DND-41 (cell line): ENCODE measurements around the gene TMPRSS4.

Experiments
- ATAC-seq: fragments of 200-7000 bp; cut with Tn5 transposase; 3 replicates; pipeline ENCODE4 v1.9.1; 2021; ENCODE audit warnings: low read depth; ENCODE audit not compliant: insufficient read depth
- DNase-seq: peaks from one replicate; pipeline ENCODE4 v3.0.0-alpha.2; 2020
- H2AFZ ChIP-seq: 2 replicates; pipeline ENCODE4 v1.6.0; 2012; ENCODE audit warnings: low read depth, low read length
- H3K27ac ChIP-seq: 2 replicates; pipeline ENCODE4 v1.5.1; 2012; ENCODE audit warnings: low read length, inconsistent platforms
- H3K27me3 ChIP-seq: fragments of 200-600 bp; sonication (generic); 2 replicates; pipeline ENCODE4 v1.6.0; 2012; ENCODE audit warnings: low read length, mild to moderate bottlenecking, inconsistent platforms; ENCODE audit not compliant: insufficient read depth, poor library complexity
- H3K36me3 ChIP-seq: 2 replicates; pipeline ENCODE4 v1.5.1; 2012; ENCODE audit warnings: low read length, inconsistent platforms; ENCODE audit not compliant: insufficient read depth
- H3K4me1 ChIP-seq: 2 replicates; pipeline ENCODE4 v1.5.1; 2012; ENCODE audit warnings: mild to moderate bottlenecking, low read length; ENCODE audit not compliant: insufficient read depth
- H3K4me2 ChIP-seq: 2 replicates; pipeline ENCODE4 v1.6.0; 2012; ENCODE audit warnings: mild to moderate bottlenecking, moderate library complexity, low read length, inconsistent platforms; ENCODE audit not compliant: insufficient read depth
- H3K4me3 ChIP-seq, 2 experiments: fragments of 200-600 bp in 1 of 2; shearing (Covaris generic) in 1 of 2; 2 replicates each; pipeline ENCODE4 v1.5.1; 2012 to 2016; ENCODE audit warnings: inconsistent platforms in 2 of 2, low read length in 2 of 2, mild to moderate bottlenecking in 2 of 2, low read depth in 1 of 2, moderate library complexity in 1 of 2
- H3K79me2 ChIP-seq: 2 replicates; pipeline ENCODE4 v1.6.0; 2012; ENCODE audit warnings: low read length, inconsistent platforms; ENCODE audit not compliant: insufficient read depth
- H3K9ac ChIP-seq: 2 replicates; pipeline ENCODE4 v1.6.0; 2012; ENCODE audit warnings: low read depth, mild to moderate bottlenecking, inconsistent platforms, low read length, moderate library complexity
- H3K9me3 ChIP-seq: 2 replicates; pipeline ENCODE4 v1.5.1; 2012; ENCODE audit warnings: low read length, moderate library complexity, mild to moderate bottlenecking, inconsistent platforms; ENCODE audit not compliant: insufficient read depth, severe bottlenecking
- H4K20me1 ChIP-seq: 2 replicates; pipeline ENCODE4 v1.6.0; 2012; ENCODE audit warnings: low read length; ENCODE audit not compliant: insufficient read depth
- EZH2 ChIP-seq: IDR thresholded peaks from 3 replicates; pipeline ENCODE4 v1.6.1; 2012; ENCODE audit warnings: borderline replicate concordance, low read depth, mild to moderate bottlenecking, moderate library complexity, low read length, inconsistent platforms; ENCODE audit not compliant: severe bottlenecking
- TF ChIP-seq, protein P1 (sequence below): IDR thresholded peaks from 2 replicates; pipeline ENCODE4 v1.5.1; 2012; ENCODE audit warnings: borderline replicate concordance, low read length, moderate library complexity, mild to moderate bottlenecking; ENCODE audit not compliant: poor library complexity, severe bottlenecking; ENCODE audit errors: extremely low read depth

The TMPRSS4 gene

DNA sequence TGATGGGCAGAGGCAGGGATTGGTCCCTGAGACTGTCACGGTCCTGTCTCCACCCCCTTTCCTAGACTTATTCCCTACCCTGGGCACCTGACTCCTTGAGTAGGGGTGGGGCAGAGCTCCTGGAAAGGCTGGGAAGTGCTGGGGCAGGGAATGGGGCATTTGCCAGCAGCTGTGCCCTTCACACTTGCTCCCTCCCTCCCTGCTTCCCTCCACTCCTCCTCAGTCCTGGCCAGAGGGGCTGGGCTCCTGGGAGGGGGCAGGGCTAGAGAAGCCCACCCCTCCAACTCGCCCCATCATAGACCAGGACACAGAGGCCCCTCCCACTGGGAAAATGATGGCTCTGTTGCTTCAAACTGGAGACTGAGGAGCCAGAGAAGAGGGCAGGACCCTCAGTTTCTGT lies 88.0 kb downstream of the TMPRSS4 start:
- Histone ChIP-seq H3K79me2 (no peaks in the 10 kb centered on the region), H3K4me2 (no peak overlapping the region), H3K27ac (no peak overlapping the region), H3K36me3 (no peaks in the 10 kb centered on the region), H3K4me1 (no peaks in the 10 kb centered on the region), H3K27me3 (peaks cover 26% of the 10 kb centered on the region), H3K9me3 (no peaks in the 10 kb centered on the region), H2AFZ (no peak overlapping the region), H4K20me1 (no peaks in the 10 kb centered on the region), H3K4me3 (no peak overlapping the region), H3K9ac (no peak overlapping the region)
- no peak for ATAC-seq
- DNase-seq: no peak
- TF ChIP-seq EZH2: no peak
- TF ChIP-seq, protein P1, sequence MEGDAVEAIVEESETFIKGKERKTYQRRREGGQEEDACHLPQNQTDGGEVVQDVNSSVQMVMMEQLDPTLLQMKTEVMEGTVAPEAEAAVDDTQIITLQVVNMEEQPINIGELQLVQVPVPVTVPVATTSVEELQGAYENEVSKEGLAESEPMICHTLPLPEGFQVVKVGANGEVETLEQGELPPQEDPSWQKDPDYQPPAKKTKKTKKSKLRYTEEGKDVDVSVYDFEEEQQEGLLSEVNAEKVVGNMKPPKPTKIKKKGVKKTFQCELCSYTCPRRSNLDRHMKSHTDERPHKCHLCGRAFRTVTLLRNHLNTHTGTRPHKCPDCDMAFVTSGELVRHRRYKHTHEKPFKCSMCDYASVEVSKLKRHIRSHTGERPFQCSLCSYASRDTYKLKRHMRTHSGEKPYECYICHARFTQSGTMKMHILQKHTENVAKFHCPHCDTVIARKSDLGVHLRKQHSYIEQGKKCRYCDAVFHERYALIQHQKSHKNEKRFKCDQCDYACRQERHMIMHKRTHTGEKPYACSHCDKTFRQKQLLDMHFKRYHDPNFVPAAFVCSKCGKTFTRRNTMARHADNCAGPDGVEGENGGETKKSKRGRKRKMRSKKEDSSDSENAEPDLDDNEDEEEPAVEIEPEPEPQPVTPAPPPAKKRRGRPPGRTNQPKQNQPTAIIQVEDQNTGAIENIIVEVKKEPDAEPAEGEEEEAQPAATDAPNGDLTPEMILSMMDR: no peak

DNA sequence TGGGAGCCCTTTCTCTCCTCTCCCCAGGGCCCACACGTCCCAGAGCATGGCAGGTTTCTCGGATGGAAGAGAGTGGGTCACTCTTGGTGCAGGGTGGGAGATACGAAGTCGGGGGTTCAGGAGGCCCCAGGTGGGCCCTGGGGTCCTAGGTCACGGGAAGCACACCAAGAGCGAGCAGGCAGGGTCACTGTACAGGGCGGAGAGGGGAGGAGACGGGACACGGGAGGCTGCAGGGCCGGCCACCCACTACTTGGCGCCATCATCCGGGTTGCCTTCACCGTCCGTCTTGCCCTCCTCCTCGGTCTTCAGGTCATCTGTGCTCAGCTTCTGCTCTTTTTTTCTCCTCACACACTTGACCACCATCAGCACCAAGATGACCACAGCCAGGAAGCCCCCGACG lies 89.8 kb downstream of the TMPRSS4 start:
- ATAC-seq (no peak), DNase-seq (no peak)
- H3K9ac ChIP-seq: no peak overlapping the region
- no peak overlapping the region for H2AFZ ChIP-seq
- H3K79me2 ChIP-seq: no peaks in the 10 kb centered on the region
- peaks cover 4% of the 10 kb centered on the region for H3K4me1 ChIP-seq
- no peaks in the 10 kb centered on the region for H3K9me3 ChIP-seq
- no peak overlapping the region for H3K4me3 ChIP-seq
- H3K27me3 ChIP-seq: peaks cover 18% of the 10 kb centered on the region
- no peaks in the 10 kb centered on the region; the same call in 1 of the 2 replicates for H4K20me1 ChIP-seq
- TF ChIP-seq EZH2: no peak
- TF ChIP-seq, protein P1: no peak
- H3K36me3 ChIP-seq: no peaks in the 10 kb centered on the region
- no peak overlapping the region for H3K4me2 ChIP-seq
- H3K27ac ChIP-seq: no peak overlapping the region

DNA sequence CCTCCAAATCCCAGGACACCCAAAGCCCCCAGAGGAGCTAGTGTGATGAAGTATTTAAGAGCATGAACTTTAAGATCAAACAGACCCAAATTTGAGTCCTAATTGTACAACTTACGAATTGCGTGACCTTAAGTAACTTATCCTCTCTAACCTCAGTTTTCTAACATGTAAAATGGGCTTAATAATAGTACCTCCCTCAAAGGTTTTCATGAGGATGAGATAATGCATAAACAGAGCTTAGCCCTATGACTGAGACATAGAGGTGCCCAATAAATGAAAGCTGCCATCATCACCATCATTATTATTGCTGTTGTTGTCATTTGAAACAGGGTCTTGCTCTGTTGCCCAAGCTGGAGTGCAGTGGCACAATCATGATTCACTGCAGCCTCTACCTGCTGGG lies 90.4 kb downstream of the TMPRSS4 start:
- no peaks in the 10 kb centered on the region; the same call in 1 of the 2 replicates for H4K20me1 ChIP-seq
- H3K27me3 ChIP-seq: peaks cover 14% of the 10 kb centered on the region

DNA sequence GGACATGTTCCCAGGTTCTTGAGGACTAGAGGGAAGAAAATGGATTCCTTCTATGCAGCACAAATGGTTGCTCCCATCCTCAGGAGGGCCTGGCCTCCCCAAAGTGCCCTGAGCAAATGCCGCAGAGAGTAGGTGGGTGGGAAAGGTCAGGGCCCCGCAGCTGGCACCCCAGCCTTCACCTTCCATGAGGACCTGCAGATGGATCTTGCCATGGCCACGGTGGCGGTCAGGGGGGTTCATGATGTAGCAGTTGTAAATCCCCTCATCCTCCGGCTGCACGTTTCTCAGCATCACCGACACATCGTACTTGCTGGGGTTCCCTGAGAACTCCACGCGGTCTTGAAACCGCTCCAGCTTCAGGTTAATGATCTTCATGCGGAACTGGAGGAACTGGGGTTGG lies 91.0 kb downstream of the TMPRSS4 start:
- TF ChIP-seq, protein P1: no peak
- TF ChIP-seq EZH2: no peak
- Histone ChIP-seq H3K36me3 (no peaks in the 10 kb centered on the region), H3K4me3 (no peak overlapping the region), H3K4me1 (peaks cover 8% of the 10 kb centered on the region), H2AFZ (no peak overlapping the region), H3K9me3 (no peaks in the 10 kb centered on the region), H3K9ac (no peak overlapping the region), H3K4me2 (no peak overlapping the region), H3K27me3 (peaks cover 8% of the 10 kb centered on the region), H3K27ac (no peak overlapping the region), H4K20me1 (no peaks in the 10 kb centered on the region; the same call in 1 of the 2 replicates), H3K79me2 (no peaks in the 10 kb centered on the region)
- DNase-seq (no peak), ATAC-seq (no peak)

More for the DNA sequence above, 90.4 kb downstream of the TMPRSS4 start:
- no peak overlapping the region for H3K4me2 ChIP-seq
- H3K79me2 ChIP-seq: no peaks in the 10 kb centered on the region
- H3K4me1 ChIP-seq: peaks cover 8% of the 10 kb centered on the region
- TF ChIP-seq, protein P1: no peak
- TF ChIP-seq EZH2: no peak
- DNase-seq (no peak), ATAC-seq (no peak)
- H3K9ac ChIP-seq: no peak overlapping the region
- H2AFZ ChIP-seq: no peak overlapping the region
- H3K27ac ChIP-seq: no peak overlapping the region
- no peaks in the 10 kb centered on the region for H3K36me3 ChIP-seq
- no peaks in the 10 kb centered on the region for H3K9me3 ChIP-seq
- no peak overlapping the region for H3K4me3 ChIP-seq
